ENCODE results near the gene SLK.

SLK gene

DNA sequence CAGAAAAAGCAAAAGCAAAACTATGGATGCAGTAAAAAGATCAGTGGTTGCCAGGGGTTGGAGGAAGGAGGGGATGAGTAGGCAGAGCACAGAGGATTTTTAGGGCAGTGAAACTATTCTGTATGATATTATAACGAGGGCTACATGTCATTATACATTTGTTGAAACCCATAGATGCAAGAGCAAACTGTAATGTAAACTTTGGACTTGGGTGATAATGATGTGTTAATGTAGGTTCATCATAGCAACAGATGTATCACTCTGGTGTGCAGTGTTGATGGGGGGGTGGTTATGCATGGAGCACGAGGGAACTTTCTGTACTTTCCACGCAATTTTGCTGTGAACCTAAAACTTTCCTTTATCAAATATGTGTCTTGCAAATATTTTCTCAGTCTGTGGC, 23.2 kb downstream of the SLK start:
- DNase-seq (ENCODE audit: low read depth in 2 of 2), result no peak

- DNase-seq (ENCODE audit: low read depth in 2 of 2), result no peak
These were observed 23.6 kb downstream of the SLK start for GRCh38 chr10:103990531-103990930.

- no peak for DNase-seq (ENCODE audit: low read depth in 2 of 2)
These were observed 24.6 kb downstream of the SLK start for GRCh38 chr10:103991393-103992128.

DNA sequence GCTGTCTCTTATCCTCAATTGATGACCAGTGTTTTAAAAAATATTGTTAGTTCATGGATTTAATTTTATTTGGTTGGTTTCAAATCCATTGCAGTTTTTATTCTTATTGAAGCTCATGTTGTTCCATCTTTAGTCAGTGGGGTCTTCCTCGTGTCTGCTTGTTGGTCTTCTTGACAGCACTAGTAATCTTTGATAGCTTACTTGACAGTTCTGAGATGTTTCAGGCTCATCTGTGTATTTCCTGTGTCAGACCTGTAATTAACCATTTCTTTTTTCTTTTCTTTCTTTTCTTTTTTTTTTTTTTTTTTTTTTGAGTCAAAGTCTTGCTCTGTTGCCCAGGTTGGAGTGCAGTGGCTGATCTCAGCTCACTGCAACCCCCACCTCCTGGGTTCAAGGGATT, 28.2 kb downstream of the SLK start:
- DNase-seq (ENCODE audit: low read depth in 2 of 2), result no peak

- no peak for DNase-seq (ENCODE audit: low read depth in 2 of 2)
These were observed 31.9 kb downstream of the SLK start for GRCh38 chr10:103998805-103999204.

DNA sequence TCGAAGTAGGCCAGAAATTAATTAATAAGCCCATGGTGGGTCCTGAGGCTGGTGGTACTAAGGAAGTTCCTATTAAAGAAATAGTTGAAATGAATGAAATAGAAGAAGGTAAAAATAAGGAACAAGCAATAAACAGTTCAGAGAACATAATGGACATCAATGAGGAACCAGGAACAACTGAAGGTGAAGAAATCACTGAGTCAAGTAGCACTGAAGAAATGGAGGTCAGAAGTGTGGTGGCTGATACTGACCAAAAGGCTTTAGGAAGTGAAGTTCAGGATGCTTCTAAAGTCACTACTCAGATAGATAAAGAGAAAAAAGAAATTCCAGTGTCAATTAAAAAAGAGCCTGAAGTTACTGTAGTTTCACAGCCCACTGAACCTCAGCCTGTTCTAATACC, 36.0 kb downstream of the SLK start:
- DNase-seq (ENCODE audit: low read depth in 2 of 2), result no peak

DNA sequence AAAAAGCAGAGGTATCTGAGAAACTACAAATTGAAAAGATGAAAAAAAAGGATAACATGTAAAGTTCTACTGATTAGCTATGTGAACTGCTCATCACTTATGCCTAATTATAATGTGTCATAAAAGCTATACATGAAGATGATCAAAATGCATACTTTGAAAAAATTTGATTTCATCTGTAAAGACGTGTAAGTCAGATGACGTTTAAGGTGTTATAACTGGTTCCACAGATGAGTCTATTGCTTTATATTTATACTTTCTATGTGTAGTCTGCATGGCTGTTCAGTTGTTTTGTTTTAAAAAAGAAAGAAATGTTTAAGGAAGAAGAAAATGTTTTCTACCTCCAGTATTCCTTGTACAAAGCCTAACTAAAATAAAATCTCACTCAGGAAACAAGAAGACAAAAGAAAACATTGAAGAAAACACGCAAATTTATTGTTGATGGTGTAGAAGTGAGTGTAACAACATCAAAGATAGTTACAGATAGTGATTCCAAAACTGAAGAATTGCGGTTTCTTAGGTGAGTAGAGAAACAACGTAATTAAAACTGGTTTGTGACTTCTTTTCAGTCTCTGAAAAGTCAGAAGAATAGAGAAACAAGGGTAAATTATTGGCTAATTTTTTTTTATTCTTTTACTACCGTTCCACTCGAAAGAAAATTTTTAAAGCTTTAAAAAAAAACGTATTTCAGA, 38.4 kb downstream of the SLK start:
- DNase-seq (ENCODE audit: low read depth in 2 of 2), result no peak

GRCh38 chr10:104011904-104012303, 45.0 kb downstream of the SLK start:
- no peak for DNase-seq (ENCODE audit: low read depth in 2 of 2)

- no peak for DNase-seq (ENCODE audit: low read depth in 2 of 2)
These were observed 46.5 kb downstream of the SLK start for GRCh38 chr10:104013489-104013888.

DNA sequence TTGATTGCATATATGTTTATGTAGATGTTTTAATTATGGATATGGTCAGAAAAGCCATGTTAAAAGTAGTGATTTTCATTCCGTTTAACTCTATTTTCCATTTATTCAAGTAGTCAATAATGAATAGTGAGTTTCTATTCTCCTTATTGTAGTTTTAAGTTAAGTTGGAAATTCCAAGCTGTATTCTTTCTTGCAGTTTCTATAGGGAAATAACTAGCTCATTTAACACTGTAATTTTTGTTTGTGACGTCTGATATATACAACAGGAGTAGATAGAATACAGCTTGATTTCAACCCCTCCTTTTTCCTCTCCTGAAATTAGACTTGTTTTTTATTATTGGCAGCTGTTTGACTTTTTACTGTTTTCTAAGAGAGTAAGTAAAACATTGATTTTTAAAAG, 47.2 kb downstream of the SLK start:
- no peak for DNase-seq (ENCODE audit: low read depth in 2 of 2)

DNA sequence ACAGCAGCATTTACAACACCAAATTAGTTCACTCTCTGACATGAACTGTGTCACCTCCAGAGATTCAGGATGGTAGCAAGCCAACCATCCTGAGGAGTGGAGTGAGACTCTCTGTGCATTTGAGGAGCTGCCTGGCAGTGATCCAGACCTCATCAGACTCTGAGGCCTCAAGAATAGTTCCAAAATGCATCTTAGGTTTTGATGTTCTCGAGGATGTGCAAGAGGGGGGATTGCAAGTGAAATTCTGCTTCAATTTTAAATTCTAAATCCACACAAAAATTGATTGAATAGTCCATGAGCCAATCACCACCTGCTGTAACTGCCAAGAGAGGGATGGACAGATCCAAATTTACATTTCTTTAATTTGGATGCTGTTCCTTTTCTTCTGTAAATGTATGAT, 49.7 kb downstream of the SLK start:
- no peak for DNase-seq (ENCODE audit: low read depth in 2 of 2)

- no peak for DNase-seq (ENCODE audit: low read depth in 2 of 2)
These were observed 51.5 kb downstream of the SLK start for GRCh38 chr10:104018471-104018870.

DNA sequence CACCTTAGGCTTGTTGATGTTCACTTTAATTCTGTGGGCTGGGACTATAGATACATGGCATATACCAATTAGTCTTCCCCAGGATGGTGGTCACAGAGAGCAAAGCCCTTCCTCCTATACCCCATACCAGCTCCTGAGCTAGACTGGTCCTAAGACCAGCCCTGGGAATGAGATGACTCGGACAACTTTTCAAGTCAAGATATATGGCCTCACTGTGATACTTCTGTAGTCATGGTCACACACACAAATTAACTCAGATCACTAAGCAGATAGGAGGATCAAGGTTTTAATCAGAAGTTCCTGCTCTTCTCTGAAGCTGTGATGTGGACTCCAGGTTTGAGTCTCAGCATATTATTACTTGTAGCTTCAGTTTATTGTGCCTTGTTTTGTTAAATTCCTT, 53.1 kb downstream of the SLK start:
- DNase-seq (ENCODE audit: low read depth in 2 of 2), result no peak

DNA sequence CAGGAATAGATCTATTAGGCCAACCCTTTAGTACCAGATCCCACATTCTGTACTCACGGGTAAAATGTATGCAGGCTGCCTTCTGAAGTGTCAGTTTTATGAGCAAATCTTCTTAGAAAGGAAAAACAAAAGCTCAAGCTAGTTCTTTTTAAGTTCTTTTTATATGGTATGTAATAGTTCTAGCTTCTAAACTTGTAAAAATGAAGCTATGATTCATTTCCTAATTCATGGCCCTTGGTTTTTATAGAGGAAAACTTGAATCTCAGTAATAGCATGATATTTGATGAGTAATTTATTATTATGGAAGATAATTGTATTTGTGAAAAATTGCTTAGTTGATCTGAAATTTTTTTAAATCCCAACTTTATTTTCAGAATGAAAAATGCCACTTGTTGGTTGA, 54.3 kb downstream of the SLK start:
- DNase-seq (ENCODE audit: low read depth in 2 of 2), result no peak

- no peak for DNase-seq (ENCODE audit: low read depth in 2 of 2)
These were observed 55.1 kb downstream of the SLK start for GRCh38 chr10:104022026-104022425.

- no peak for DNase-seq (ENCODE audit: low read depth in 2 of 2)
These were observed 58.6 kb downstream of the SLK start for GRCh38 chr10:104025524-104025923.

DNA sequence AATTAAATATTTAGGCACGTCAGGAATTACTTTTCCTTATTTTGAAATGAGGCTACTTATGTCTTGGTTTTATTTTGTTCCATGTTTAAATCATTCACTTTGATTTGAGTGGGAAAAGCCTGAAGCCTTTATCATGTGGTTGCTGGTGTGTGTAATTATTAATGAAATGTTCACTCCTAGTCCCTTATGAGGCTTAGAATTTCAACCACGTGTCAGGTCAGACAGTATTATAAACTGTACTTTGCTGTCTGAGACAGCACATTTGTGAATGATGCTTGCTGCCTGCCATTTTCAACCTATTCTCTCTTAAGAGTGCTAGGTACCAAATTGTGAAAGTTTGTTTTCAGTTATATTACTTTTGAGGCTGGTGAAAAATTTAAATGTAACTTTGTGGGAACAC, 59.8 kb downstream of the SLK start:
- no peak for DNase-seq (ENCODE audit: low read depth in 2 of 2)

DNA sequence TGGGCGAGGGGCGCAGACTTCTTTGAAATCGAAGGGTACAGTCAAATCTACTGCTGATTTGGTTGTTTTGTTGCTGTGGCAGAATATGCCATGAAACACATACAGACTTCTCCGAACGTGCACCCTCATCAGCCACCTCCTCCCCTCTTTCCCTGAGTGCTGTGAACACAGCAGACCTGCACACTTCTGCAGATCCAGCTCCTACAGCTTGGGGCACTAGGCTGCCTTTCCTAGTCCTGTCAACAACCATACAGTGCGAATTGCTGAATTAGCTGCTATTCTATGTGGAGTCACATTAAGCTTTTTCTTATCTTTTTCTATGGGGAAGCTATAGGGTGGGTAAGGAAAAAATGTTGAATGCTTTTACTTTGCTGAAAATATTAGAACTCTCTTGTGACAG, 61.2 kb downstream of the SLK start:
- DNase-seq (ENCODE audit: low read depth in 2 of 2), result peak in 1 of 2 donors; percentile 15

DNA sequence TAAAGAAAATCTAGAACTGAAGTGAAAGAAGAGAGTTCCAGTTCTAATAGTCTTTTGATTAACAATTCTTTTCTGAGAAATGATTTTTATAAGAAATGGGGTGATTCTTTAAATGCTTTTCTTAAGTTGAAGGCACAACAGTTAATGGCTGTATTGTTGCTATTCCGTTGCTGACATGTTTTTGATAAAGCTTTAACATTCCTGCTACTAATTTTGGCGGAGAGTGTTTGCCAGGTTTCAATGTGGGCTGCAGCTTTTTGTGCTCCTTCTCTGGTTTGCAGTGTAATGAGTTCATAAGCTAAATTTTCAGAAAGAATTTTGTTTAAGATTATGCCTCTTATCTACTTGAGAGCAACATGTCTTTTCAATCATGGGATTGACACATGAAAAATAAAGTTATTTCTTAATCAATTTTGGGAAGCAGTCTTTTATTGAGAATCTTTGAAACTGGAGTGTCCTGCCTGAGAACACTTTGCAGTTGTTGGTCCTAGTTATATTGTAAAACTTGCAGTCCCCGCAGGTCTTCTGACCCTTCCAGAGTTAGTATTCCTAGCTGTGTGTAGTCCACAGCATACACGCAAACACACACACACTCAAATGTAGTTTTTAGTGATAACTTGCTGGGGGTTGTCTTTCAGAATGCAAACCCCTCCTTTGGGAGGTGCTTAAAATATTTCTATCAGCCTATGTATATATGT, 62.0 kb downstream of the SLK start:
- DNase-seq (ENCODE audit: low read depth in 2 of 2), result no peak

- no peak for DNase-seq (ENCODE audit: low read depth in 2 of 2)
These were observed 62.6 kb downstream of the SLK start for GRCh38 chr10:104029521-104029860.

GRCh38 chr10:104031631-104032030, 64.7 kb downstream of the SLK start:
- no peak for DNase-seq (ENCODE audit: low read depth in 2 of 2)

DNA sequence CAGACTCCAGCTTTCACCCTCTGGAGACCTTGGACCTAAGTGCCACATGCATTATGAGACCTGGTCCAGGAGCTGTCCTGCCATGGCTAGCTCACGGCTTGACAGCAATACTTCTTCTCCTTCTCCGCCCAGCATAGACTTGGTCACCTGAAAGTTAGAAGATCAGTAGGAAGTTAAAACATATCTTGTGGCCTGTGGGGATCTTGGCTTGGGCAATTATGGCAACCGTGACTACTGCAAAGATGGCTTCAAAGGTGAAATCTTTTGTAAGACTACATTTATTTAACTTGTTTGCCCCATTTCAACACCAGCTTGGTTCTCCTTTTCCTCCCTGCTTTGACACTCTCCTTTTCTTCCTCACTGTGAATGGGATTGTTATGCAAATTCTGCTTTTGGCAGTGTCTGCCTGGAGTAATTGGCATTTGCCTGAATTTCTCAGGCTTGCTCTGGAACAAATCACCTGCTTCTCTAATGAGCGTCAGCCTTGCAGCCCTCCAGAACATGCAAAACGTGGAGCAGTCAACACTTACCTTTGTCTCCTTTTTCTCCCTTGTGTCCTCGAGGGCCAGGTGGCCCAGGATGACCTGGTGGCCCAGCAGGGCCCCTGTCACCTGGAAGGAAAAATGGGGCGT, 65.3 kb downstream of the SLK start:
- no peak for DNase-seq (ENCODE audit: low read depth in 2 of 2)

All from stimulated activated CD4-positive, alpha-beta T cell treated with anti-CD3 and anti-CD28 coated beads, Interleukin-15, amount 100 ng/mL, for 48 hours (primary cell).